ENCODE results near the gene ZFAND3. TPM values are rescaled to one million over a fixed set of nuclear protein-coding genes. Genes with fewer than 3 reads are reported as not detected.

Gene ZFAND3
- total RNA-seq, 2 experiments from 2014 or later: 32.3 to 37.9 TPM

DNA sequence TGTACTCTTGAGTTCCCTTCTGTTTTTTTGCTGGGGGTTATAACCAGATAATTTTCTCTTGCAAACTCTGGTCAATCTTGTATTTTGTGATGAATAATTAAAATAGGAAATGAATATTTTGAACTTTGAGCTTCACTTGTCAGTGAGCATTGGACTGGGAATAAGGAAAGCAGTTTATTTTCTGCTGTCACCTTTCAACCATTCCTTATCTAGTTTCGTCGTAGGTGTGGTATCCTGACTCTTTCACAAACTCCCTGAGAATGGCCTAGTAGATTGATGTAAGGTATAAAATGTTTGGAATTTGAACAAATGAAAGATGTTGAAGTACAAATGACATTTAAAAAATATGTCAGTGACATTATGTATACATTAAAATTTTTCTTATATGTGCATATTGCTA, 98.0 kb downstream of the ZFAND3 start:
- no peaks in the 10 kb centered on the region for H3K27me3 Mint-ChIP-seq
- TF ChIP-seq, protein P1, sequence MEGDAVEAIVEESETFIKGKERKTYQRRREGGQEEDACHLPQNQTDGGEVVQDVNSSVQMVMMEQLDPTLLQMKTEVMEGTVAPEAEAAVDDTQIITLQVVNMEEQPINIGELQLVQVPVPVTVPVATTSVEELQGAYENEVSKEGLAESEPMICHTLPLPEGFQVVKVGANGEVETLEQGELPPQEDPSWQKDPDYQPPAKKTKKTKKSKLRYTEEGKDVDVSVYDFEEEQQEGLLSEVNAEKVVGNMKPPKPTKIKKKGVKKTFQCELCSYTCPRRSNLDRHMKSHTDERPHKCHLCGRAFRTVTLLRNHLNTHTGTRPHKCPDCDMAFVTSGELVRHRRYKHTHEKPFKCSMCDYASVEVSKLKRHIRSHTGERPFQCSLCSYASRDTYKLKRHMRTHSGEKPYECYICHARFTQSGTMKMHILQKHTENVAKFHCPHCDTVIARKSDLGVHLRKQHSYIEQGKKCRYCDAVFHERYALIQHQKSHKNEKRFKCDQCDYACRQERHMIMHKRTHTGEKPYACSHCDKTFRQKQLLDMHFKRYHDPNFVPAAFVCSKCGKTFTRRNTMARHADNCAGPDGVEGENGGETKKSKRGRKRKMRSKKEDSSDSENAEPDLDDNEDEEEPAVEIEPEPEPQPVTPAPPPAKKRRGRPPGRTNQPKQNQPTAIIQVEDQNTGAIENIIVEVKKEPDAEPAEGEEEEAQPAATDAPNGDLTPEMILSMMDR (IDR thresholded peaks at IDR 0.05): no peak
- intact Hi-C loops (cut with micrococcal nuclease): no loop called here
- no peak overlapping the region for H3K4me3 Mint-ChIP-seq
- no peak for DNase-seq
- no peak for ATAC-seq
- CTCF ChIA-PET: no interaction called here
- no peaks in the 10 kb centered on the region for H3K9me3 Mint-ChIP-seq
- H3K27ac Mint-ChIP-seq: no peak overlapping the region
- POLR2A ChIA-PET: no interaction called here
- peaks cover 10% of the 10 kb centered on the region for H3K36me3 Mint-ChIP-seq (ENCODE audit: low read depth)
- peaks cover 39% of the 10 kb centered on the region for H3K4me1 Mint-ChIP-seq (ENCODE audit: low read depth)

DNA sequence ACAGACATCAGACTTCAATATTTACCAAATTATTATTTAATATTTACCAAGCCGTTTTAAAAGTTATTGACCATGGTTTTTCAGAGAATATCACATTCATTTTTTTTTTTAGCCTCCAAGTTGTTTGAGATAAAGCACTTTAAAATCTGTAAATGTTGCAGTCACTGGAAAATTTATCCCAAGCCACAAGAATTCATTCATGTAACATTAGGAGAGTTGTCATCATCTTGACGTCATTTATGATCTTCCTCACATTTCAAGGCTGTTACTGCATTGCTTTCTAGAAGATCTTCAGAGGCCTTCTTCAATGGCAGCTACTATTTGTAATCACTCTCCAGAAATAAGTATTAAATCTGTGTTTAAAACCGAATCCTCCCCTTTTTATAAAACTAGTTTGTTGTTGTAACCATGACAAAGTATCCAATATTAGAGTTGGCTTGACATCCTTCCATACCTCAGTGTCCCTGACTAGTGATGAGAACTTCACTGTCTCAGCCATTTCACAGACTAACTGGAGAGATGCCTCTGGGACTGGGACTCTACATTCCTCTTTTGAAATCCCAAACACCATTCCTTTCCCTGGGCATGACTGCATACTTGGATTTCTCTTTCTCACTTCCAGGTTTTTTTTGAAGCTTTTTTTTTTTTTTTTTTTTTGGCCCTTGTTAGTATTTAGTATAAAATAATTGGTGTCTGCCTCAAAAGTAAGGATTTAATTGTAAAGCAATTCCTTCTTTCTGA, 100.1 kb downstream of the ZFAND3 start:
- Mint-ChIP-seq H3K4me3 (no peak overlapping the region), H3K27ac (no peak overlapping the region), H3K27me3 (no peaks in the 10 kb centered on the region), H3K4me1 (ENCODE audit: low read depth) (peaks cover 40% of the 10 kb centered on the region), H3K36me3 (ENCODE audit: low read depth) (peaks cover 9% of the 10 kb centered on the region), H3K9me3 (no peaks in the 10 kb centered on the region)
- POLR2A ChIA-PET: interaction anchor here (0.6 kb wide), 1 partner anchor 63 kb away, joined by 4 read pairs; no protein-coding TSS in a partner anchor
- intact Hi-C loops (cut with micrococcal nuclease): no loop called here
- TF ChIP-seq, protein P1 (IDR thresholded peaks at IDR 0.05): no peak
- DNase-seq (no peak), ATAC-seq (no peak)
- CTCF ChIA-PET: no interaction called here

DNA sequence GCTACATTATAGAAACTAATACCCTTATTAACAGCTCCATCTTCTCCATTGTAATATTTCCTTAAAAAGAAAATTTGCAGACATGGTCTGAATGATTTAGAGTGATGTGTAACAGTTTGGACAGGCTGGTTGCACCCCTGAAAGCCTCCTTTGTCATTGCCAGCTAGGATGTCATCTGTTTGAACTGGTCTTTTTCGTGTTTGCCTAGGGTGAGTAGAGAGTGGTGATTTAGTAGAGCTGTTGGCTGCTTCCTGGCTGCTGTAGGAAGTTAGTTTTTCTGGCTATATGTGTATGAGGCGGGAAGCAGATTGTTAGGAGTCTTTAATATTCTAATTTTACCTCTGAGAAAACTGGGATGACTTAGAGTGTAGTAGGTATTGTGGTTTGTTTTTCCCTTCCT, 101.1 kb downstream of the ZFAND3 start:
- intact Hi-C loops (cut with micrococcal nuclease): no loop called here
- POLR2A ChIA-PET: no interaction called here
- Mint-ChIP-seq H3K9me3 (peaks cover 2% of the 10 kb centered on the region), H3K27ac (no peak overlapping the region), H3K4me1 (ENCODE audit: low read depth) (peaks cover 43% of the 10 kb centered on the region), H3K27me3 (no peaks in the 10 kb centered on the region), H3K36me3 (ENCODE audit: low read depth) (peaks cover 10% of the 10 kb centered on the region), H3K4me3 (no peak overlapping the region)
- ATAC-seq (no peak), DNase-seq (no peak)
- TF ChIP-seq, protein P1 (IDR thresholded peaks at IDR 0.05): no peak
- CTCF ChIA-PET: interaction anchor here (1.2 kb wide), 1 partner anchor 16 kb away, joined by 3 read pairs; no protein-coding TSS in a partner anchor

DNA sequence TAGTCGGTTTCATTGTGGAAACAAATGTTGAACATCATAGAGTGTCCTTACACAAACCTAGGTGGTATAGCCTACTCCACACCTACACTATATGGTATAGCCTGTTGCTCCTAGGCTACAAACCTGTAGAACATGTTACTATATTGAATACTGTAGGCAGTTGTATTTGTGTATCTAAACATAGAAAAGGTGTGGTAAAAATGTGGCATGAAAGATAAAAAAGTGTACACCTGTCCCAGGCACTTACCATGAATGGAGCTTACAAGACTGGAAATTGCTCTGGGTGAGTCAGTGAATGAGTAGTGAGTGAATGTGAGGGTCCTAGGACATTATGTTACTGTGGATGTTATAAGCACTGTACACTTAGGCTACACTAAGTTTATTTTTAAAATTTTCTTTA, 103.0 kb downstream of the ZFAND3 start:
- H3K9me3 Mint-ChIP-seq: peaks cover 2% of the 10 kb centered on the region
- CTCF ChIA-PET: no interaction called here
- DNase-seq: no peak
- ATAC-seq: no peak
- no peak overlapping the region for H3K27ac Mint-ChIP-seq
- TF ChIP-seq, protein P1 (IDR thresholded peaks at IDR 0.05): no peak
- POLR2A ChIA-PET: interaction anchor here (0.7 kb wide), 1 partner anchor 55 kb away, joined by 3 read pairs; no protein-coding TSS in a partner anchor
- H3K4me3 Mint-ChIP-seq: no peak overlapping the region
- H3K36me3 Mint-ChIP-seq (ENCODE audit: low read depth): peaks cover 5% of the 10 kb centered on the region
- no peaks in the 10 kb centered on the region for H3K27me3 Mint-ChIP-seq
- H3K4me1 Mint-ChIP-seq (ENCODE audit: low read depth): peaks cover 53% of the 10 kb centered on the region
- intact Hi-C loops (cut with micrococcal nuclease): no loop called here

DNA sequence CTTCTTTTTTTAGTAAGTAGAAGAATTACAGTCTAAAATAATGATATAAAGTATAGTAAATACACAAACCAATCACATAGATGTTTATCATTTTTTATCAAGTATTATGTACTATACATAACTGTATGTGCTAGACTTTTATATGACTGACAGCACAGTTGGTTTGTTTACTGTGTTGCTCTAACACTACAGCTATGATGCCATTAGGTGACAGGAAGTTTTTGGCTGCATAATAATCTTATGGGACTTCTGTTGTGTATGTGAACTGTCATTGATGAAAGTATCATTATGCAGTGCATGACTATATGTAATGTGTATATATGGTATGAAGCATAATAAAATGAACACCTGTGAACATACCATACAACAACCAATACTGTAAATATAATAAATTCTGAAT, 104.0 kb downstream of the ZFAND3 start:
- Mint-ChIP-seq H3K36me3 (ENCODE audit: low read depth) (peaks cover 3% of the 10 kb centered on the region), H3K27ac (no peak overlapping the region), H3K4me1 (ENCODE audit: low read depth) (peaks cover 53% of the 10 kb centered on the region), H3K9me3 (peaks cover 2% of the 10 kb centered on the region), H3K4me3 (no peak overlapping the region), H3K27me3 (no peaks in the 10 kb centered on the region)
- ChIA-PET CTCF (no interaction called here), POLR2A (no interaction called here)
- TF ChIP-seq, protein P1 (IDR thresholded peaks at IDR 0.05): no peak
- no peak for ATAC-seq
- DNase-seq: no peak
- intact Hi-C loops (cut with micrococcal nuclease): no loop called here

Data from activated CD8-positive, alpha-beta T cell treated with anti-CD3 and anti-CD28 coated beads for 36 hours (primary cell).